Measurements from ENCODE around the gene HK3.

DNA sequence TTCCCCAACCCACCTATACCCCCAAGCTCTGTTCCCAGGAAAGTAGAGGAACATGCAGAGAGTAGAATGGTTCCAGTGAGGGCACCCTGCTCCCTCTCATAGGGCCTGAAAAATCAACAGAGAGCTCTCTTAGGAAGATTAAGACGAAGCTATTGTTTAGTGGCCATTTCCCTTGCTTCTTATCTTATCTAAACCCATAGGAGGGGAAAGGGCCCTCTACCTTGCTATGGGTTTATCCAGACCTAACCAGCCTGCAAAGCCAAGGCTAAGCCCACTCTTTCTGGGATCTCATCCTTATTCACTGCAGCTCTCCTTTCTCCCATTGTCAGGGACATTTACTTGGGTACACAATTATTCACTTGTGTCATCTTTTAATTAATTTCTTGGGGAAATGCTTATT is 39.3 kb upstream of the HK3 start:
- TF ChIP-seq EZH2 (IDR thresholded peaks at IDR 0.05; ENCODE audit: low read depth, unreplicated experiment), result no peak
- TF ChIP-seq, protein P1, sequence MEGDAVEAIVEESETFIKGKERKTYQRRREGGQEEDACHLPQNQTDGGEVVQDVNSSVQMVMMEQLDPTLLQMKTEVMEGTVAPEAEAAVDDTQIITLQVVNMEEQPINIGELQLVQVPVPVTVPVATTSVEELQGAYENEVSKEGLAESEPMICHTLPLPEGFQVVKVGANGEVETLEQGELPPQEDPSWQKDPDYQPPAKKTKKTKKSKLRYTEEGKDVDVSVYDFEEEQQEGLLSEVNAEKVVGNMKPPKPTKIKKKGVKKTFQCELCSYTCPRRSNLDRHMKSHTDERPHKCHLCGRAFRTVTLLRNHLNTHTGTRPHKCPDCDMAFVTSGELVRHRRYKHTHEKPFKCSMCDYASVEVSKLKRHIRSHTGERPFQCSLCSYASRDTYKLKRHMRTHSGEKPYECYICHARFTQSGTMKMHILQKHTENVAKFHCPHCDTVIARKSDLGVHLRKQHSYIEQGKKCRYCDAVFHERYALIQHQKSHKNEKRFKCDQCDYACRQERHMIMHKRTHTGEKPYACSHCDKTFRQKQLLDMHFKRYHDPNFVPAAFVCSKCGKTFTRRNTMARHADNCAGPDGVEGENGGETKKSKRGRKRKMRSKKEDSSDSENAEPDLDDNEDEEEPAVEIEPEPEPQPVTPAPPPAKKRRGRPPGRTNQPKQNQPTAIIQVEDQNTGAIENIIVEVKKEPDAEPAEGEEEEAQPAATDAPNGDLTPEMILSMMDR (conservative IDR thresholded peaks at IDR 0.05; ENCODE audit: low read depth in 2 of 2), result no peak
